Endothelial cell of umbilical vein (primary cell): ENCODE measurements around the gene R3HDML. TPM values are rescaled to one million over a fixed set of nuclear protein-coding genes. Genes with fewer than 3 reads are reported as not detected.

Experiments used
- BruUV-seq: library from RNA; stranded (reverse); fragments of 400-500 nt; replicated peaks from 2 replicates; lab custom pipeline; 2021; lab: Mats Ljungman, UMichigan
- CTCF ChIA-PET: fragments of 300-600, 350-600 bp; sonication (Branson Sonifier 250); formaldehyde crosslinking; loops from one replicate; lab custom pipeline; 2021; ENCODE audit warnings: antibody characterized with exemption, inconsistent platforms; lab: Charles Lee
- POLR2A ChIA-PET: fragments of 300-600, 350-600 bp; sonication (Branson Sonifier 250); formaldehyde crosslinking; loops from one replicate; lab custom pipeline; 2021; ENCODE audit warnings: antibody characterized with exemption, inconsistent platforms; lab: Charles Lee
- DNase-seq: peaks from one replicate; pipeline ENCODE4 v3.0.0-alpha.2; 2011; ENCODE audit warnings: low read depth, low spot score
- FAIRE-seq: peaks from 2 replicates; lab custom pipeline; 2011; peaks lifted over from hg19 to GRCh38; lab: Jason Lieb, UNC
- H2AFZ ChIP-seq: 2 replicates; pipeline ENCODE4 v1.6.0; 2012; ENCODE audit warnings: low read depth, low read length, control low read depth, inconsistent platforms
- H3K27ac ChIP-seq: 2 replicates; pipeline ENCODE4 v1.5.1; 2011; ENCODE audit warnings: low read depth, mild to moderate bottlenecking, control low read depth, low read length, moderate library complexity; ENCODE audit not compliant: insufficient read depth
- H3K27me3 ChIP-seq, 2 experiments: 2 replicates each; pipeline versions ENCODE4 v1.6.0 to v1.6.1; 2011; ENCODE audit warnings: low read length in 2 of 2, mixed read lengths in 1 of 2; ENCODE audit not compliant: control insufficient read depth in 2 of 2, insufficient read depth in 2 of 2
- H3K36me3 ChIP-seq, 2 experiments: 2 replicates in 1 of 2; 3 replicates in 1 of 2; pipeline ENCODE4 v1.5.1; 2011; ENCODE audit warnings: low read length in 2 of 2, mild to moderate bottlenecking in 1 of 2, moderate library complexity in 1 of 2; ENCODE audit not compliant: control insufficient read depth in 2 of 2, insufficient read depth in 2 of 2; ENCODE audit errors: extremely low read depth in 1 of 2
- H3K4me1 ChIP-seq: 3 replicates; pipeline ENCODE4 v1.5.1; 2011; ENCODE audit warnings: mild to moderate bottlenecking, low read length; ENCODE audit not compliant: control insufficient read depth, insufficient read depth; ENCODE audit errors: extremely low read depth
- H3K4me2 ChIP-seq: 2 replicates; pipeline ENCODE4 v1.6.1; 2011; ENCODE audit warnings: low read length, control low read depth, mixed read lengths; ENCODE audit not compliant: insufficient read depth
- H3K4me3 ChIP-seq, 3 experiments: fragments of 200-600 bp in 1 of 3; sonication (generic), shearing (Covaris generic) in 1 of 3; replicated peaks in 1 of 3; 2 replicates each; pipeline ENCODE4 v1.5.1; 2011 to 2016; ENCODE audit warnings: control low read depth in 3 of 3, low read length in 3 of 3, mild to moderate bottlenecking in 2 of 3, inconsistent platforms in 1 of 3, low read depth in 1 of 3, moderate library complexity in 1 of 3; ENCODE audit not compliant: insufficient read depth in 1 of 3
- H3K79me2 ChIP-seq: 2 replicates; pipeline ENCODE4 v1.6.0; 2012; ENCODE audit warnings: low read length, inconsistent platforms; ENCODE audit not compliant: control insufficient read depth, insufficient read depth
- H3K9ac ChIP-seq: replicated peaks from 2 replicates; pipeline ENCODE3; 2011; ENCODE audit warnings: low read length, control low read depth; ENCODE audit not compliant: insufficient read depth; ENCODE audit errors: extremely low read depth
- H3K9me1 ChIP-seq: replicated peaks from 3 replicates; pipeline ENCODE4 v1.6.0; 2011; ENCODE audit warnings: mild to moderate bottlenecking, low read length; ENCODE audit not compliant: control insufficient read depth, insufficient read depth; ENCODE audit errors: extremely low read depth
- H3K9me3 ChIP-seq: replicated peaks from 2 replicates; pipeline ENCODE4 v1.5.1; 2012; ENCODE audit warnings: low read length, inconsistent platforms; ENCODE audit not compliant: control insufficient read depth, insufficient read depth
- H4K20me1 ChIP-seq: replicated peaks from 2 replicates; pipeline ENCODE3; 2011; ENCODE audit warnings: mild to moderate bottlenecking, low read length; ENCODE audit not compliant: control insufficient read depth, insufficient read depth; ENCODE audit errors: extremely low read depth
- CTCF ChIP-seq, 2 donors: IDR thresholded peaks; 1 replicate in 1 of 2; 2 replicates in 1 of 2; pipeline ENCODE4 v1.5.1; 2011; ENCODE audit warnings: low read length in 2 of 2, mild to moderate bottlenecking in 2 of 2, moderate library complexity in 2 of 2, control low read depth in 1 of 2, inconsistent platforms in 1 of 2, low read depth in 1 of 2; ENCODE audit not compliant: insufficient read depth in 1 of 2; ENCODE audit errors: extremely low read depth in 1 of 2
- EZH2 ChIP-seq: IDR thresholded peaks from 2 replicates; pipeline ENCODE4 v1.6.1; 2012; ENCODE audit warnings: borderline replicate concordance, low read depth, mild to moderate bottlenecking, moderate library complexity, low read length, inconsistent platforms; ENCODE audit not compliant: severe bottlenecking
- FOS ChIP-seq: IDR thresholded peaks from 2 replicates; pipeline ENCODE4 v1.6.1; 2011; ENCODE audit warnings: mild to moderate bottlenecking, low read length, moderate library complexity, borderline replicate concordance; ENCODE audit not compliant: insufficient read depth
- GATA2 ChIP-seq: IDR thresholded peaks from 2 replicates; pipeline ENCODE4 v1.7.0; 2011; ENCODE audit warnings: low read depth, mild to moderate bottlenecking, moderate library complexity, mixed read lengths, low read length; ENCODE audit not compliant: insufficient read length, insufficient read depth
- JUN ChIP-seq: IDR thresholded peaks from 2 replicates; pipeline ENCODE4 v1.6.1; 2011; ENCODE audit warnings: borderline replicate concordance, low read depth; ENCODE audit not compliant: insufficient read length, insufficient read depth
- MYC ChIP-seq: IDR thresholded peaks from one replicate; pipeline ENCODE4 v1.6.1; 2011; ENCODE audit warnings: mild to moderate bottlenecking, low read depth, low read length
- POLR2A ChIP-seq: IDR thresholded peaks from 2 replicates; pipeline ENCODE4 v1.6.1; 2012; ENCODE audit warnings: low read depth, mild to moderate bottlenecking, control low read depth, low read length
- POLR2AphosphoS5 ChIP-seq: IDR thresholded peaks from 2 replicates; pipeline ENCODE4 v1.6.1; 2012; ENCODE audit warnings: low read depth, mild to moderate bottlenecking, control low read depth, low read length, moderate library complexity; ENCODE audit not compliant: insufficient read depth
- dilution Hi-C: fragments of 300-500 bp; cut with MboI; formaldehyde crosslinking; loops from one replicate; pipeline ENCODE4 v1.15.0; 2019; ENCODE audit warnings: low sequenced_read_pairs; ENCODE audit not compliant: extremely low pct_ligation_motif_present
- intact Hi-C: fragments of 100-400 bp; cut with micrococcal nuclease; formaldehyde crosslinking; loops from one replicate; pipeline ENCODE4 v1.10.0; 2022
- polyA plus RNA-seq, 4 experiments: library from polyadenylated mRNA; depleted of rRNA in 3 of 4; stranded (reverse) in 3 of 4; unstranded in 1 of 4; fragments of >200 nt; gene quantifications; 2 replicates each; pipeline versions ENCODE4 v1.2.1 to v1.2.3, GENCODE V29; 2011 to 2012; ENCODE audit warnings: missing spikeins in 1 of 4
- total RNA-seq: library from RNA; stranded (reverse); gene quantifications from 2 replicates; pipeline ENCODE4 v1.2.3, GENCODE V29; 2021
- TF ChIP-seq, protein P1 (sequence below): IDR thresholded peaks from 2 replicates; pipeline ENCODE4 v1.6.1; 2011; ENCODE audit not compliant: insufficient read depth, insufficient read length

The R3HDML gene
- total and polyA plus RNA-seq, 2 donors (not counting 3 experiments of a cell fraction or from before 2014, with no cell fraction given) = not detected

GRCh38 chr20:44398335-44398734 lies 61.5 kb downstream of the R3HDML start:
- H3K4me1 ChIP-seq = no peaks in the 10 kb centered on the region
- H3K4me2 ChIP-seq = no peak overlapping the region
- intact Hi-C loops (no loop called here), dilution Hi-C loops (no loop called here)
- no peaks in the 10 kb centered on the region for H3K79me2 ChIP-seq
- H3K9ac ChIP-seq = no peak overlapping the region
- H3K4me3 ChIP-seq = no peak overlapping the region
- ChIA-PET CTCF (no interaction called here), POLR2A (no interaction called here)
- H3K27me3 ChIP-seq = no peaks in the 10 kb centered on the region
- H3K9me3 ChIP-seq = no peaks in the 10 kb centered on the region
- DNase-seq (no peak), FAIRE-seq (no peak)
- TF ChIP-seq EZH2 = no peak
- TF ChIP-seq GATA2 = no peak
- no peak for TF ChIP-seq POLR2AphosphoS5
- TF ChIP-seq, protein P1, sequence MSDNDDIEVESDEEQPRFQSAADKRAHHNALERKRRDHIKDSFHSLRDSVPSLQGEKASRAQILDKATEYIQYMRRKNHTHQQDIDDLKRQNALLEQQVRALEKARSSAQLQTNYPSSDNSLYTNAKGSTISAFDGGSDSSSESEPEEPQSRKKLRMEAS = no peak
- no peak for TF ChIP-seq POLR2A
- TF ChIP-seq FOS = no peak
- no peak for TF ChIP-seq CTCF (IDR thresholded peaks at IDR 0.05; ENCODE audit: extremely low read depth in 1 of 2, insufficient read depth in 1 of 2, low read depth in 1 of 2, low read length in 2 of 2)
- TF ChIP-seq MYC = no peak
- no peak for TF ChIP-seq JUN
- H3K36me3 ChIP-seq = no peaks in the 10 kb centered on the region
- no peak overlapping the region for H3K27ac ChIP-seq
- no peak overlapping the region for H2AFZ ChIP-seq
- H3K9me1 ChIP-seq = no peaks in the 10 kb centered on the region
- no TSS peak for BruUV-seq
- H4K20me1 ChIP-seq = no peaks in the 10 kb centered on the region
